Spleen (tissue), 11 donors: ENCODE results near the gene WDR26. TPM values are rescaled to one million over a fixed set of nuclear protein-coding genes. Genes with fewer than 3 reads are reported as not detected.

Experiments used
- DNase-seq: peaks from one replicate; pipeline ENCODE4 v3.0.0-alpha.2; 2020
- H3K27ac ChIP-seq, 8 donors: fragments of 200-600 bp; sonication (generic) in 7 of 8; 1 replicate in 4 of 8; 2 replicates in 4 of 8; pipeline versions ENCODE4 v1.5.0 to v1.8.0; 2016 to 2021; ENCODE audit warnings: inconsistent platforms in 4 of 8, mild to moderate bottlenecking in 4 of 8, moderate library complexity in 1 of 8
- H3K27me3 ChIP-seq, 7 donors: fragments of 200-600 bp; sonication (generic) in 6 of 7; replicated peaks in 1 of 7; 1 replicate in 4 of 7; 2 replicates in 3 of 7; pipeline versions ENCODE4 v1.5.0 to v1.8.0; 2016 to 2021; ENCODE audit warnings: inconsistent platforms in 3 of 7, mild to moderate bottlenecking in 1 of 7
- H3K36me3 ChIP-seq, 6 donors: fragments of 200-600 bp; sonication (generic) in 5 of 6; 1 replicate in 4 of 6; 2 replicates in 2 of 6; pipeline versions ENCODE4 v1.5.0 to v1.8.0; 2016 to 2021; ENCODE audit warnings: inconsistent platforms in 2 of 6
- H3K4me1 ChIP-seq, 6 donors: fragments of 200-600 bp; sonication (generic) in 5 of 6; 1 replicate in 3 of 6; 2 replicates in 3 of 6; pipeline versions ENCODE4 v1.5.0 to v1.8.0; 2016 to 2021; ENCODE audit warnings: inconsistent platforms in 3 of 6
- H3K4me3 ChIP-seq, 8 donors: fragments of 200-600 bp; sonication (generic) in 7 of 8; 1 replicate in 4 of 8; 2 replicates in 4 of 8; pipeline versions ENCODE4 v1.5.0 to v1.8.0; 2016 to 2021; ENCODE audit warnings: inconsistent platforms in 4 of 8, mild to moderate bottlenecking in 4 of 8, moderate library complexity in 2 of 8
- H3K9me3 ChIP-seq, 8 donors: fragments of 200-600 bp; sonication (generic) in 7 of 8; 1 replicate in 4 of 8; 2 replicates in 4 of 8; pipeline versions ENCODE4 v1.5.0 to v1.8.0; 2016 to 2021; ENCODE audit warnings: inconsistent platforms in 4 of 8
- CTCF ChIP-seq, 11 experiments: fragments of 200-600 bp in 7 of 11; fragments of 450-650 bp in 4 of 11; sonication (generic) in 4 of 11; IDR thresholded peaks in 8 of 11; conservative IDR thresholded peaks in 3 of 11; 1 replicate in 7 of 11; 2 replicates in 4 of 11; pipeline versions ENCODE4 v1.4.0 to v1.8.0; 2016 to 2021; ENCODE audit warnings: antibody characterized with exemption in 11 of 11, inconsistent platforms in 4 of 11, mild to moderate bottlenecking in 1 of 11
- POLR2A ChIP-seq, 3 donors: fragments of 450-650 bp; IDR thresholded peaks; one replicate each; pipeline ENCODE4 v1.5.1; 2017; ENCODE audit warnings: antibody characterized with exemption in 3 of 3, mild to moderate bottlenecking in 1 of 3
- POLR2AphosphoS5 ChIP-seq, 3 donors: sonication (generic); formaldehyde crosslinking; IDR thresholded peaks; one replicate each; pipeline ENCODE4 v1.5.1; 2017; ENCODE audit warnings: antibody characterized with exemption in 3 of 3
- WGBS, 5 donors: extraction: QIAGEN DNeasy Blood & Tissue Kit in 3 of 5; methylation state at CpG; one replicate each; pipeline versions ENCODE4 v1.1.5 to v1.1.7; 2013 to 2018; 5-methylcytosine and 5-hydroxymethylcytosine counted together
- intact Hi-C: fragments of 100-400 bp; cut with DNase I; formaldehyde crosslinking; loops from one replicate; pipeline ENCODE4 v1.15.0; 2023; ENCODE audit warnings: low total_unique reads
- polyA plus RNA-seq, 3 donors: library from polyadenylated mRNA; stranded (reverse); fragments of 200-250 nt; gene quantifications; one replicate each; pipeline ENCODE4 v1.2.1, GENCODE V29; 2013
- total RNA-seq, 7 donors: library from RNA; depleted of rRNA in 3 of 7; stranded (reverse); fragments of >200 nt in 3 of 7; fragmentation: NEBNext Ultra II Directional in 4 of 7; extraction: Animal tissue kit (Norgen Biotek cat#: 25700) in 4 of 7; gene quantifications; one replicate each; pipeline versions ENCODE4 v1.1.0 to v1.2.1, GENCODE V29; 2016 to 2021
- donor health status: healthy with polysubstance abuse.
- donor health status: DM: no; HTN: no; CAD: no; lungs with moderate emphysema.
- donor health status: DM: no; HTN: no; CAD: no.
- donor health status: Bipolar disorder and iron deficiency.
- donor health status: healthy.
- donor health status: DM: no; HTN: no; CAD: no.
- donor health status: DM: yes; HTN: yes; CAD: no.

Gene WDR26
- total and polyA plus RNA-seq, 10 donors = 22.0 to 148 (median 119) TPM

- Histone ChIP-seq H3K27me3 (no peaks in the 10 kb centered on the region), H3K36me3 (no peaks in the 10 kb centered on the region), H3K9me3 (no peaks in the 10 kb centered on the region), H3K4me3 (no peak overlapping the region), H3K4me1 (peaks cover 7 to 44% (median 25%) of the 10 kb centered on the region in 6 donors), H3K27ac (peak overlapping the region in 6 of 8 donors; percentile 21 to 83 (median 80))
- TF ChIP-seq POLR2AphosphoS5 (IDR thresholded peaks at IDR 0.05) = no peak
- TF ChIP-seq CTCF (IDR thresholded peaks at IDR 0.05 in 8 of 11, conservative IDR thresholded peaks at IDR 0.05 in 3 of 11) = no peak
- no peak for TF ChIP-seq POLR2A (IDR thresholded peaks at IDR 0.05)
- intact Hi-C loops = loop anchor here (5.0 kb wide), 1 partner anchor 341 kb away; no protein-coding TSS in a partner anchor
- DNase-seq = no peak
- 94 to 96% (median 95%) methylated on average over 4 of the region's 4 CpGs for WGBS, 5 donors
These were observed 23.7 kb upstream of the WDR26 start for GRCh38 chr1:224458296-224458695.

GRCh38 chr1:224457782-224458144 lies 23.2 kb upstream of the WDR26 start:
- intact Hi-C loops = loop anchor here (5.0 kb wide), 1 partner anchor 340 kb away; no protein-coding TSS in a partner anchor
- no peak for DNase-seq
- no peaks in the 10 kb centered on the region for H3K36me3 ChIP-seq
- no peaks in the 10 kb centered on the region for H3K9me3 ChIP-seq
- H3K4me1 ChIP-seq = peaks cover 7 to 44% (median 25%) of the 10 kb centered on the region in 6 donors
- peak overlapping the region in 6 of 8 donors; percentile 21 to 83 (median 80) for H3K27ac ChIP-seq
- 85 to 100% (median 90%) methylated on average over 1 of the region's 1 CpG for WGBS, 5 donors
- TF ChIP-seq POLR2AphosphoS5 (IDR thresholded peaks at IDR 0.05) (no peak), POLR2A (IDR thresholded peaks at IDR 0.05) (no peak), CTCF (IDR thresholded peaks at IDR 0.05 in 8 of 11, conservative IDR thresholded peaks at IDR 0.05 in 3 of 11) (peak in 2 of 11 experiments; percentile 3 to 37)
- H3K27me3 ChIP-seq = no peaks in the 10 kb centered on the region
- H3K4me3 ChIP-seq = no peak overlapping the region

GRCh38 chr1:224456637-224456953 lies 22.0 kb upstream of the WDR26 start:
- intact Hi-C loops = loop anchor here (5.0 kb wide), 1 partner anchor 339 kb away; no protein-coding TSS in a partner anchor

More at GRCh38 chr1:224456637-224456953, 22.0 kb upstream of the WDR26 start:
- Histone ChIP-seq H3K36me3 (peaks cover 0 to 6% (median 0%) of the 10 kb centered on the region in 6 donors), H3K4me3 (no peak overlapping the region), H3K27me3 (no peaks in the 10 kb centered on the region), H3K27ac (peak overlapping the region; percentile 36 to 83 (median 77)), H3K9me3 (no peaks in the 10 kb centered on the region), H3K4me1 (peaks cover 7 to 44% (median 25%) of the 10 kb centered on the region in 6 donors)
- TF ChIP-seq POLR2AphosphoS5 (IDR thresholded peaks at IDR 0.05) = no peak
- TF ChIP-seq CTCF (IDR thresholded peaks at IDR 0.05 in 8 of 11, conservative IDR thresholded peaks at IDR 0.05 in 3 of 11) = no peak
- no peak for DNase-seq
- WGBS, 5 donors = 55 to 78% (median 73%) methylated on average over 3 to 7 of the region's 7 CpGs
